Endothelial cell of umbilical vein (primary cell): ENCODE data around the gene GALNT10. TPM values are rescaled to one million over a fixed set of nuclear protein-coding genes. Genes with fewer than 3 reads are reported as not detected.

Experiments
- BruUV-seq: library from RNA; stranded (reverse); fragments of 400-500 nt; replicated peaks from 2 replicates; lab custom pipeline; 2021; lab: Mats Ljungman, UMichigan
- CTCF ChIA-PET: fragments of 300-600, 350-600 bp; sonication (Branson Sonifier 250); formaldehyde crosslinking; loops from one replicate; lab custom pipeline; 2021; ENCODE audit warnings: antibody characterized with exemption, inconsistent platforms; lab: Charles Lee
- POLR2A ChIA-PET: fragments of 300-600, 350-600 bp; sonication (Branson Sonifier 250); formaldehyde crosslinking; loops from one replicate; lab custom pipeline; 2021; ENCODE audit warnings: antibody characterized with exemption, inconsistent platforms; lab: Charles Lee
- DNase-seq: peaks from one replicate; pipeline ENCODE4 v3.0.0-alpha.2; 2011; ENCODE audit warnings: low read depth, low spot score
- FAIRE-seq: peaks from 2 replicates; lab custom pipeline; 2011; peaks lifted over from hg19 to GRCh38; lab: Jason Lieb, UNC
- H2AFZ ChIP-seq: 2 replicates; pipeline ENCODE4 v1.6.0; 2012; ENCODE audit warnings: low read depth, low read length, control low read depth, inconsistent platforms
- H3K27ac ChIP-seq: 2 replicates; pipeline ENCODE4 v1.5.1; 2011; ENCODE audit warnings: low read depth, mild to moderate bottlenecking, control low read depth, low read length, moderate library complexity; ENCODE audit not compliant: insufficient read depth
- H3K27me3 ChIP-seq, 2 experiments: 2 replicates each; pipeline versions ENCODE4 v1.6.0 to v1.6.1; 2011; ENCODE audit warnings: low read length in 2 of 2, mixed read lengths in 1 of 2; ENCODE audit not compliant: control insufficient read depth in 2 of 2, insufficient read depth in 2 of 2
- H3K36me3 ChIP-seq, 2 experiments: 2 replicates in 1 of 2; 3 replicates in 1 of 2; pipeline ENCODE4 v1.5.1; 2011; ENCODE audit warnings: low read length in 2 of 2, mild to moderate bottlenecking in 1 of 2, moderate library complexity in 1 of 2; ENCODE audit not compliant: control insufficient read depth in 2 of 2, insufficient read depth in 2 of 2; ENCODE audit errors: extremely low read depth in 1 of 2
- H3K4me1 ChIP-seq: 3 replicates; pipeline ENCODE4 v1.5.1; 2011; ENCODE audit warnings: mild to moderate bottlenecking, low read length; ENCODE audit not compliant: control insufficient read depth, insufficient read depth; ENCODE audit errors: extremely low read depth
- H3K4me2 ChIP-seq: 2 replicates; pipeline ENCODE4 v1.6.1; 2011; ENCODE audit warnings: low read length, control low read depth, mixed read lengths; ENCODE audit not compliant: insufficient read depth
- H3K4me3 ChIP-seq, 3 experiments: fragments of 200-600 bp in 1 of 3; sonication (generic), shearing (Covaris generic) in 1 of 3; replicated peaks in 1 of 3; 2 replicates each; pipeline ENCODE4 v1.5.1; 2011 to 2016; ENCODE audit warnings: control low read depth in 3 of 3, low read length in 3 of 3, mild to moderate bottlenecking in 2 of 3, inconsistent platforms in 1 of 3, low read depth in 1 of 3, moderate library complexity in 1 of 3; ENCODE audit not compliant: insufficient read depth in 1 of 3
- H3K79me2 ChIP-seq: 2 replicates; pipeline ENCODE4 v1.6.0; 2012; ENCODE audit warnings: low read length, inconsistent platforms; ENCODE audit not compliant: control insufficient read depth, insufficient read depth
- H3K9ac ChIP-seq: replicated peaks from 2 replicates; pipeline ENCODE3; 2011; ENCODE audit warnings: low read length, control low read depth; ENCODE audit not compliant: insufficient read depth; ENCODE audit errors: extremely low read depth
- H3K9me1 ChIP-seq: replicated peaks from 3 replicates; pipeline ENCODE4 v1.6.0; 2011; ENCODE audit warnings: mild to moderate bottlenecking, low read length; ENCODE audit not compliant: control insufficient read depth, insufficient read depth; ENCODE audit errors: extremely low read depth
- H3K9me3 ChIP-seq: replicated peaks from 2 replicates; pipeline ENCODE4 v1.5.1; 2012; ENCODE audit warnings: low read length, inconsistent platforms; ENCODE audit not compliant: control insufficient read depth, insufficient read depth
- H4K20me1 ChIP-seq: replicated peaks from 2 replicates; pipeline ENCODE3; 2011; ENCODE audit warnings: mild to moderate bottlenecking, low read length; ENCODE audit not compliant: control insufficient read depth, insufficient read depth; ENCODE audit errors: extremely low read depth
- EZH2 ChIP-seq: IDR thresholded peaks from 2 replicates; pipeline ENCODE4 v1.6.1; 2012; ENCODE audit warnings: borderline replicate concordance, low read depth, mild to moderate bottlenecking, moderate library complexity, low read length, inconsistent platforms; ENCODE audit not compliant: severe bottlenecking
- FOS ChIP-seq: IDR thresholded peaks from 2 replicates; pipeline ENCODE4 v1.6.1; 2011; ENCODE audit warnings: mild to moderate bottlenecking, low read length, moderate library complexity, borderline replicate concordance; ENCODE audit not compliant: insufficient read depth
- GATA2 ChIP-seq: IDR thresholded peaks from 2 replicates; pipeline ENCODE4 v1.7.0; 2011; ENCODE audit warnings: low read depth, mild to moderate bottlenecking, moderate library complexity, mixed read lengths, low read length; ENCODE audit not compliant: insufficient read length, insufficient read depth
- JUN ChIP-seq: IDR thresholded peaks from 2 replicates; pipeline ENCODE4 v1.6.1; 2011; ENCODE audit warnings: borderline replicate concordance, low read depth; ENCODE audit not compliant: insufficient read length, insufficient read depth
- MYC ChIP-seq: IDR thresholded peaks from one replicate; pipeline ENCODE4 v1.6.1; 2011; ENCODE audit warnings: mild to moderate bottlenecking, low read depth, low read length
- POLR2A ChIP-seq: IDR thresholded peaks from 2 replicates; pipeline ENCODE4 v1.6.1; 2012; ENCODE audit warnings: low read depth, mild to moderate bottlenecking, control low read depth, low read length
- POLR2AphosphoS5 ChIP-seq: IDR thresholded peaks from 2 replicates; pipeline ENCODE4 v1.6.1; 2012; ENCODE audit warnings: low read depth, mild to moderate bottlenecking, control low read depth, low read length, moderate library complexity; ENCODE audit not compliant: insufficient read depth
- dilution Hi-C: fragments of 300-500 bp; cut with MboI; formaldehyde crosslinking; loops from one replicate; pipeline ENCODE4 v1.15.0; 2019; ENCODE audit warnings: low sequenced_read_pairs; ENCODE audit not compliant: extremely low pct_ligation_motif_present
- intact Hi-C: fragments of 100-400 bp; cut with micrococcal nuclease; formaldehyde crosslinking; loops from one replicate; pipeline ENCODE4 v1.10.0; 2022
- polyA plus RNA-seq, 4 experiments: library from polyadenylated mRNA; depleted of rRNA in 3 of 4; stranded (reverse) in 3 of 4; unstranded in 1 of 4; fragments of >200 nt; gene quantifications; 2 replicates each; pipeline versions ENCODE4 v1.2.1 to v1.2.3, GENCODE V29; 2011 to 2012; ENCODE audit warnings: missing spikeins in 1 of 4
- total RNA-seq: library from RNA; stranded (reverse); gene quantifications from 2 replicates; pipeline ENCODE4 v1.2.3, GENCODE V29; 2021
- TF ChIP-seq, protein P1 (sequence below): IDR thresholded peaks from 2 replicates; pipeline ENCODE4 v1.6.1; 2011; ENCODE audit not compliant: insufficient read depth, insufficient read length
- TF ChIP-seq, protein P2 (sequence below), 2 donors: IDR thresholded peaks; 1 replicate in 1 of 2; 2 replicates in 1 of 2; pipeline ENCODE4 v1.5.1; 2011; ENCODE audit warnings: low read length in 2 of 2, mild to moderate bottlenecking in 2 of 2, moderate library complexity in 2 of 2, control low read depth in 1 of 2, inconsistent platforms in 1 of 2, low read depth in 1 of 2; ENCODE audit not compliant: insufficient read depth in 1 of 2; ENCODE audit errors: extremely low read depth in 1 of 2

GALNT10 gene
- total and polyA plus RNA-seq, 2 donors (not counting 3 experiments of a cell fraction or from before 2014, with no cell fraction given): 70.2 to 77.6 TPM

DNA sequence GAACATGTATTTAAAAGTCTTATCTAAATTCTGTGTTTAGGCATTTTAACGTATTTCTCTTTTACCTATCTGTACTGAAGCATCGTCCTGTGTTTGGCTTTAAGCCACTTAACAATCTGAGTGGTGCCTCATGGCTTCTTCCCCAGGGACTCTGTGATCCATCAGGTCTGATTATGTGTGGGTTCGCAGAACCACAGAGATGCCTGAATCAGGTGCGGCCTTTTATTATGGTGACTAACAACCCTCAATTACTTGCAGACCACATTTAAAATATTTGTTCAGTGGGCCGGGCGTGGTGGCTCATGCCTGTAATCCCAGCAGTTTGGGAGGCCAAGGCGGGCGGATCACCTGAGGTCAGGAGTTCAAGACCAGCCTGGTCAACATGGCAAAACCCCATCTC is 215.7 kb downstream of the GALNT10 start:
- Histone ChIP-seq H3K4me2 (no peak overlapping the region), H4K20me1 (no peaks in the 10 kb centered on the region), H3K27ac (no peak overlapping the region), H3K9me3 (no peaks in the 10 kb centered on the region), H3K4me3 (no peak overlapping the region), H3K27me3 (no peaks in the 10 kb centered on the region), H2AFZ (no peak overlapping the region), H3K79me2 (no peaks in the 10 kb centered on the region), H3K9me1 (no peaks in the 10 kb centered on the region), H3K9ac (no peak overlapping the region), H3K36me3 (peaks cover 5 to 7% of the 10 kb centered on the region in 2 experiments), H3K4me1 (no peaks in the 10 kb centered on the region)
- intact Hi-C loops (loop anchor here (2.0 to 5.0 kb wide), 2 partner anchors 59 to 74 kb away; no protein-coding TSS in a partner anchor), dilution Hi-C loops (no loop called here)
- ChIA-PET POLR2A (no interaction called here), CTCF (interaction anchor here (1.1 to 4.5 kb wide), 13 partner anchors 38 to 432 kb away, joined by 3 to 175 read pairs (median 15); partner anchors contain the start of gene GALNT10)
- no TSS peak for BruUV-seq
- no peak for TF ChIP-seq POLR2AphosphoS5
- no peak for FAIRE-seq
- no peak for DNase-seq

DNA sequence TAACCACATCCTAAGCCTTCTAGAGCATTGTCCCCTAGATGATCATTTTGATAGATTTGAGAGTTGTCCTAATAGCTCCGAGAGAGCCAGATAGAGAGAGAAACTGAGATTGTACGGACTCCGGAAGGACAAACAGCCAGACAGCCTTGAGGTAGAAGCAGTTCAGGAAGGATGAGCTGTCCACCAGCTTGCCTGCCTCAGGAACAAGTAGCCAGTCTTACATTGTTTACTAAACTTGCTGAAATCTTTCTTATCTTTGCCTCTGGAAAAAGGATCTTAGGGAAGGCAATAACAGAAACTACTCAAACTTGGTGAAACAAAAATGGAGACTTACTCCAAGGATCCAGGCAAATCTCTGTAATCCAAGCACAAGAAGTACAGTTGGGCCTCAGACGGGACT is 216.3 kb downstream of the GALNT10 start:
- no peak for FAIRE-seq

More for the DNA sequence above, 216.3 kb downstream of the GALNT10 start:
- Histone ChIP-seq H3K4me2 (no peak overlapping the region), H3K9me1 (no peaks in the 10 kb centered on the region), H3K9ac (no peak overlapping the region), H4K20me1 (no peaks in the 10 kb centered on the region), H2AFZ (no peak overlapping the region), H3K27me3 (no peaks in the 10 kb centered on the region), H3K36me3 (peaks cover 5 to 13% of the 10 kb centered on the region in 2 experiments), H3K4me3 (no peak overlapping the region), H3K9me3 (no peaks in the 10 kb centered on the region), H3K4me1 (no peaks in the 10 kb centered on the region), H3K27ac (no peak overlapping the region), H3K79me2 (no peaks in the 10 kb centered on the region)
- intact Hi-C loops (loop anchor here (2.0 to 5.0 kb wide), 2 partner anchors 60 to 75 kb away; no protein-coding TSS in a partner anchor), dilution Hi-C loops (no loop called here)
- BruUV-seq: no TSS peak
- no peak for DNase-seq
- CTCF ChIA-PET: interaction anchor here (1.1 to 3.0 kb wide), 3 partner anchors 210 to 432 kb away, joined by 5 to 37 read pairs (median 14); no protein-coding TSS in a partner anchor
- POLR2A ChIA-PET: no interaction called here
- TF ChIP-seq GATA2: no peak
- TF ChIP-seq POLR2A: no peak
- TF ChIP-seq EZH2: no peak
- no peak for TF ChIP-seq JUN
- TF ChIP-seq POLR2AphosphoS5: no peak
- TF ChIP-seq, protein P1, sequence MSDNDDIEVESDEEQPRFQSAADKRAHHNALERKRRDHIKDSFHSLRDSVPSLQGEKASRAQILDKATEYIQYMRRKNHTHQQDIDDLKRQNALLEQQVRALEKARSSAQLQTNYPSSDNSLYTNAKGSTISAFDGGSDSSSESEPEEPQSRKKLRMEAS: no peak
- no peak for TF ChIP-seq MYC
- TF ChIP-seq, protein P2, sequence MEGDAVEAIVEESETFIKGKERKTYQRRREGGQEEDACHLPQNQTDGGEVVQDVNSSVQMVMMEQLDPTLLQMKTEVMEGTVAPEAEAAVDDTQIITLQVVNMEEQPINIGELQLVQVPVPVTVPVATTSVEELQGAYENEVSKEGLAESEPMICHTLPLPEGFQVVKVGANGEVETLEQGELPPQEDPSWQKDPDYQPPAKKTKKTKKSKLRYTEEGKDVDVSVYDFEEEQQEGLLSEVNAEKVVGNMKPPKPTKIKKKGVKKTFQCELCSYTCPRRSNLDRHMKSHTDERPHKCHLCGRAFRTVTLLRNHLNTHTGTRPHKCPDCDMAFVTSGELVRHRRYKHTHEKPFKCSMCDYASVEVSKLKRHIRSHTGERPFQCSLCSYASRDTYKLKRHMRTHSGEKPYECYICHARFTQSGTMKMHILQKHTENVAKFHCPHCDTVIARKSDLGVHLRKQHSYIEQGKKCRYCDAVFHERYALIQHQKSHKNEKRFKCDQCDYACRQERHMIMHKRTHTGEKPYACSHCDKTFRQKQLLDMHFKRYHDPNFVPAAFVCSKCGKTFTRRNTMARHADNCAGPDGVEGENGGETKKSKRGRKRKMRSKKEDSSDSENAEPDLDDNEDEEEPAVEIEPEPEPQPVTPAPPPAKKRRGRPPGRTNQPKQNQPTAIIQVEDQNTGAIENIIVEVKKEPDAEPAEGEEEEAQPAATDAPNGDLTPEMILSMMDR (IDR thresholded peaks at IDR 0.05; ENCODE audit: extremely low read depth in 1 of 2, insufficient read depth in 1 of 2, low read depth in 1 of 2, low read length in 2 of 2): no peak
- TF ChIP-seq FOS: no peak
